Superior temporal gyrus (tissue), 1 donor: ENCODE data around the gene LDLRAD4.
"Not testable (repeated sequence)": the region's sequence is repeated elsewhere in the genome, so short reads cannot be mapped to it uniquely, and the experiment has no call there.

ENCODE experiments used
- DNase-seq: peaks from one replicate; pipeline ENCODE4 v3.0.0-alpha.2; 2016; ENCODE audit errors: extremely low spot score

LDLRAD4 gene

GRCh38 chr18:13587001-13587400 is 368.4 kb downstream of the LDLRAD4 start:
- DNase-seq: no peak

- no peak for DNase-seq
Observed at GRCh38 chr18:13587477-13587876, 368.9 kb downstream of the LDLRAD4 start.

GRCh38 chr18:13587937-13588336 is 369.4 kb downstream of the LDLRAD4 start:
- no peak for DNase-seq

- no peak for DNase-seq
Observed at GRCh38 chr18:13589316-13589715, 370.8 kb downstream of the LDLRAD4 start.

GRCh38 chr18:13589943-13590342 is 371.4 kb downstream of the LDLRAD4 start:
- no peak for DNase-seq

- DNase-seq: no peak
Observed at GRCh38 chr18:13592246-13592645, 373.7 kb downstream of the LDLRAD4 start.

- DNase-seq: no peak
Observed at GRCh38 chr18:13594551-13594950, 376.0 kb downstream of the LDLRAD4 start.

- DNase-seq: no peak
Observed at GRCh38 chr18:13597068-13597467, 378.5 kb downstream of the LDLRAD4 start.

GRCh38 chr18:13598591-13598990 is 380.0 kb downstream of the LDLRAD4 start:
- DNase-seq: no peak

GRCh38 chr18:13599031-13599430 is 380.5 kb downstream of the LDLRAD4 start:
- no peak for DNase-seq

- DNase-seq: no peak
Observed at GRCh38 chr18:13603304-13604019, 384.9 kb downstream of the LDLRAD4 start.

GRCh38 chr18:13604786-13605185 is 386.2 kb downstream of the LDLRAD4 start:
- no peak for DNase-seq

- DNase-seq: no peak
Observed at GRCh38 chr18:13605477-13605876, 386.9 kb downstream of the LDLRAD4 start.

GRCh38 chr18:13605901-13606300 is 387.3 kb downstream of the LDLRAD4 start:
- no peak for DNase-seq

- DNase-seq: no peak
Observed at GRCh38 chr18:13606604-13607254, 388.2 kb downstream of the LDLRAD4 start.

- not testable (repeated sequence) for DNase-seq
Observed at GRCh38 chr18:13608024-13608562, 389.5 kb downstream of the LDLRAD4 start.

GRCh38 chr18:13608791-13609532 is 390.4 kb downstream of the LDLRAD4 start:
- DNase-seq: no peak

GRCh38 chr18:13610555-13611141 is 392.1 kb downstream of the LDLRAD4 start:
- no peak for DNase-seq

- DNase-seq: no peak
Observed at GRCh38 chr18:13611142-13611600, 392.6 kb downstream of the LDLRAD4 start.

GRCh38 chr18:13611601-13612195 is 393.1 kb downstream of the LDLRAD4 start:
- peak; percentile 86 for DNase-seq

- DNase-seq: peak; percentile 83
Observed at GRCh38 chr18:13612196-13612997, 393.8 kb downstream of the LDLRAD4 start.
